Heart left ventricle (tissue), 13 donors: ENCODE measurements around the gene WNT7B.

Source experiments
- CTCF ChIP-seq, 12 donors: fragments of 200-600 bp; sonication (generic) in 4 of 12; IDR thresholded peaks; one replicate each; pipeline versions ENCODE4 v1.5.0 to v1.8.0; 2018 to 2022; ENCODE audit warnings: antibody characterized with exemption in 12 of 12, mild to moderate bottlenecking in 5 of 12
- POLR2A ChIP-seq, 2 donors: fragments of 450-650 bp; IDR thresholded peaks; one replicate each; pipeline ENCODE4 v1.6.1; 2017; ENCODE audit warnings: antibody characterized with exemption in 2 of 2, mild to moderate bottlenecking in 2 of 2, moderate library complexity in 2 of 2
- donor health status: ischemic (EF 13 %, LVEDD 7.1; RV severe dilation, severe dysfunction).
- donor health status: DM: no; HTN: yes; CAD: no.
- donor health status: DM: no; HTN: no; CAD: no.
- donor health status: ischemic (EF 25% LVEDD 6.9; RV normal size, moderate dysfunction).
- donor health status: ischemic (EF 25% LVEDD 5.7; RV mildly dilated, moderate dysfunction).
- donor health status: ischemic (EF 35%, LVEDD 5.7; RV mildly dilated, moderate dysfunction).
- donor health status: nonischemic (EF 11% LVEDD 7.7; RV severe dilation, severe dysfunction).
- donor health status: DM: yes; HTN: yes; CAD: no.
- donor health status: PGD.
- donor health status: ischemic (EF 29% LVEDD 5.4; RV normal size, mild dysfunction).
- donor health status: nonischemic (EF 23%, LVEDD 6.1; RV moderate dilation, normal function).

DNA sequence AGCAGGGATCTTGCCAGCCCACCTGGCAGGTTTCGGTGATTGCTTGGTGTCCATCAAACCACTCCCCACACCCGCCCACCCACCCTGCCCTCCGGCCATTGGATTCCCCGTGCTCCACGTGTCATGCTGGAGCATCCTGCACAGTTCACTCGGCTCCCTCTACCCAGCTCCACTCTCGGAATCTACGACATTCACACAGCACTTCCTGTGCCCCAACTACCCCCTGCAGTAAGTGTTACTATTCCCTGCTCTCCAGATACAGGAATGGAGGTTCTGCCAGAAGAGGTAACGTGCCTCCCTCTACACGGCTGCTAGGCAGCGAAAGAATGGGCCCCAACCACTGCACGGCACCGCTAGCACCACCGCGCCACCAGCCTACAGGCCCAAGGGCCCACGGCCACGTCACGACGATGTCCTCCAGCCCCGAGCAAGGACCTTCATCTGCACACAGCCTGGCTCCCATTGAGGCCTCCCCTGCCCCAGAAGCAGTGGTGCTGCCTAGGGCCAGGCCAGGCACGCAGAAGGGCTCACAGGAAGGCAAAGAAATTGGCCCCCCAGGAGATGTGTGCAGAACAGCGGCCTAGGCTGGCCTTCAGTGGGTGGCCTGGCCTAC, 27.6 kb downstream of the WNT7B start:
- TF ChIP-seq CTCF (IDR thresholded peaks at IDR 0.05) (no peak), POLR2A (IDR thresholded peaks at IDR 0.05) (no peak)
